Natural killer cell (primary cell): ENCODE results near the gene FAF1. TPM values are rescaled to one million over a fixed set of nuclear protein-coding genes. Genes with fewer than 3 reads are reported as not detected.
A peak's percentile ranks its signal among the peaks of the same experiment; 100 is the strongest.
"Not testable (repeated sequence)": the region's sequence is repeated elsewhere in the genome, so short reads cannot be mapped to it uniquely, and the experiment has no call there.

Experiments
- ATAC-seq, 3 donors: fragments of 150-1000 bp in 2 of 3; fragments of 200-7000 bp in 1 of 3; cut with Tn5 transposase; 1 replicate in 1 of 3; 2 replicates in 2 of 3; pipeline ENCODE4 v1.10.0; 2021; ENCODE audit warnings: mild to moderate bottlenecking in 2 of 3, moderate library complexity in 2 of 3
- DNase-seq, 2 donors: peaks; one replicate each; pipeline versions ENCODE4 v3.0.0 to v3.0.0-alpha.2; 2013 to 2021; ENCODE audit warnings: mixed read lengths in 1 of 2
- H3K27ac ChIP-seq: one replicate; pipeline ENCODE4 v1.5.1; 2013; ENCODE audit warnings: mild to moderate bottlenecking, low read length
- H3K27me3 ChIP-seq: one replicate; pipeline ENCODE4 v1.6.1; 2013; ENCODE audit warnings: low read length; ENCODE audit not compliant: control insufficient read depth, insufficient read depth
- H3K36me3 ChIP-seq: one replicate; pipeline ENCODE4 v1.6.1; 2013; ENCODE audit warnings: low read length; ENCODE audit not compliant: control insufficient read depth, insufficient read depth
- H3K4me1 ChIP-seq: one replicate; pipeline ENCODE4 v1.6.1; 2013; ENCODE audit warnings: low read length; ENCODE audit not compliant: control insufficient read depth, insufficient read depth
- H3K4me3 ChIP-seq: one replicate; pipeline ENCODE4 v1.5.1; 2013; ENCODE audit warnings: low read length
- H3K9me3 ChIP-seq: one replicate; pipeline ENCODE4 v1.6.1; 2013; ENCODE audit warnings: low read length; ENCODE audit not compliant: control insufficient read depth, insufficient read depth
- H3K27ac Mint-ChIP-seq, 2 donors: one replicate each; pipeline ENCODE4 v1.8.0; 2022; ENCODE audit warnings: mild to moderate bottlenecking in 2 of 2, mixed read lengths in 2 of 2, moderate library complexity in 1 of 2
- H3K27me3 Mint-ChIP-seq, 2 donors: one replicate each; pipeline ENCODE4 v1.8.0; 2022; ENCODE audit warnings: low read depth in 2 of 2, mixed read lengths in 2 of 2
- H3K36me3 Mint-ChIP-seq: one replicate; pipeline ENCODE4 v1.8.0; 2022; ENCODE audit warnings: mixed read lengths
- H3K4me1 Mint-ChIP-seq, 2 donors: one replicate each; pipeline ENCODE4 v1.8.0; 2022; ENCODE audit warnings: mixed read lengths in 2 of 2
- H3K4me3 Mint-ChIP-seq: one replicate; pipeline ENCODE4 v1.8.0; 2022; ENCODE audit warnings: mild to moderate bottlenecking, moderate library complexity, mixed read lengths
- H3K9me3 Mint-ChIP-seq, 2 donors: one replicate each; pipeline ENCODE4 v1.8.0; 2022; ENCODE audit warnings: mixed read lengths in 2 of 2
- WGBS: methylation state at CpG from one replicate; pipeline ENCODE4 v1.1.7; 2013; ENCODE audit warnings: missing lambda C conversion rate; ENCODE audit not compliant: insufficient coverage; 5-methylcytosine and 5-hydroxymethylcytosine counted together
- intact Hi-C: fragments of 100-400 bp; cut with micrococcal nuclease; formaldehyde crosslinking; loops from one replicate; pipeline ENCODE4 v1.14.2; 2022
- total RNA-seq, 4 donors: library from RNA; stranded (reverse); fragments of 120-200 nt in 1 of 4; gene quantifications; one replicate each; pipeline versions ENCODE4 v1.2.3 to v1.2.4, GENCODE V29; 2013 to 2022
- TF ChIP-seq, protein P1 (sequence below): fragments of 200-600 bp; IDR thresholded peaks from one replicate; pipeline ENCODE4 v1.8.0; 2022; ENCODE audit warnings: antibody characterized with exemption

FAF1 gene
- total RNA-seq, 3 donors from 2014 or later (not counting 1 experiment from before 2014, with no cell fraction given): 56.8 to 59.7 (median 57.2) TPM

DNA sequence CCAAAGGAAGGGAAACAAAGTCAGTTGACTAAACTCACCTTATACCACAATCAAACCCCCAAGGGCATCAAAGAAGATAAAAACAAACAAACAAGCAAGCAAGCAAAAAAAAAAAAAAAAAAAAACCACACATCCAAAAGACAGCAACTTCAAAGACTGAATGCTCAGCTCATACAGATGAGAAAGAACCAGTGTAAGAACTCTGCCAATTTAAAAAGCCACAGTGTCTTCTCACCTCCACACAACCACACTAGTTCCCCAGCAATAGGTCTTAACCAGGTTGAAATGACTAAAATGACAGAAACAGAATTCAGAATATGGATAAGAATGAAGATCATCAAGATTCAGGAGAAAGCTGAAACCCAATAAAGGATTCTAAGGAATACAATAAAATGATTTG, 193.4 kb downstream of the FAF1 start:
- Mint-ChIP-seq H3K27me3 (no peaks in the 10 kb centered on the region), H3K27ac (peak overlapping the region in 1 of 2 donors; percentile 70), H3K36me3 (no peaks in the 10 kb centered on the region), H3K9me3 (no peaks in the 10 kb centered on the region), H3K4me1 (peaks cover 32 to 37% of the 10 kb centered on the region in 2 donors), H3K4me3 (no peak overlapping the region)
- ATAC-seq: peak in 1 of 3 donors; percentile 55
- intact Hi-C loops: no loop called here
- Histone ChIP-seq H3K27me3 (no peaks in the 10 kb centered on the region), H3K36me3 (no peaks in the 10 kb centered on the region), H3K4me3 (no peak overlapping the region), H3K9me3 (no peaks in the 10 kb centered on the region), H3K4me1 (peaks cover 4% of the 10 kb centered on the region), H3K27ac (no peak overlapping the region)
- no peak for DNase-seq
- TF ChIP-seq, protein P1, sequence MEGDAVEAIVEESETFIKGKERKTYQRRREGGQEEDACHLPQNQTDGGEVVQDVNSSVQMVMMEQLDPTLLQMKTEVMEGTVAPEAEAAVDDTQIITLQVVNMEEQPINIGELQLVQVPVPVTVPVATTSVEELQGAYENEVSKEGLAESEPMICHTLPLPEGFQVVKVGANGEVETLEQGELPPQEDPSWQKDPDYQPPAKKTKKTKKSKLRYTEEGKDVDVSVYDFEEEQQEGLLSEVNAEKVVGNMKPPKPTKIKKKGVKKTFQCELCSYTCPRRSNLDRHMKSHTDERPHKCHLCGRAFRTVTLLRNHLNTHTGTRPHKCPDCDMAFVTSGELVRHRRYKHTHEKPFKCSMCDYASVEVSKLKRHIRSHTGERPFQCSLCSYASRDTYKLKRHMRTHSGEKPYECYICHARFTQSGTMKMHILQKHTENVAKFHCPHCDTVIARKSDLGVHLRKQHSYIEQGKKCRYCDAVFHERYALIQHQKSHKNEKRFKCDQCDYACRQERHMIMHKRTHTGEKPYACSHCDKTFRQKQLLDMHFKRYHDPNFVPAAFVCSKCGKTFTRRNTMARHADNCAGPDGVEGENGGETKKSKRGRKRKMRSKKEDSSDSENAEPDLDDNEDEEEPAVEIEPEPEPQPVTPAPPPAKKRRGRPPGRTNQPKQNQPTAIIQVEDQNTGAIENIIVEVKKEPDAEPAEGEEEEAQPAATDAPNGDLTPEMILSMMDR: no peak

DNA sequence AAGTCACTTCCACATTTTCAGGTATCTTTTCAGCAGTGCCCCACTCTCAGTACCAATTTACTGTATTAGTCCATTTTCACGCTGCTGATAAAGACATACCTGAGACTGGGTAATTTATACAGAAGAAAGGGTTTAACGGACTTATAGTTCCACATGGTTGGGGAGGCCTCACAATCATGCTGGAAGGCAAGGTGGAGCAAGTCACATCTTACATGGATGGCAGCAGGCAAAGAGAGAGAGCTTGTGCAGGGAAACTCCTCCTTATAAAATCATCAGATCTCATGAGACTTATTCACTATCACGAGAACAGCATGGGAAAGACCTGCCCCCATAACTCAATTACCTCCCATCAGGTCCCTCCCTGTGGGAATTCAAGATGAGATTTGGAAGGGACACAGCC, 203.5 kb downstream of the FAF1 start:
- H3K9me3 Mint-ChIP-seq, H3K27me3 ChIP-seq, ATAC-seq, H3K4me3 ChIP-seq, intact Hi-C loops, H3K4me1 ChIP-seq, H3K36me3 ChIP-seq, H3K27ac ChIP-seq, H3K4me3 Mint-ChIP-seq, H3K4me1 Mint-ChIP-seq, H3K27ac Mint-ChIP-seq, DNase-seq, H3K27me3 Mint-ChIP-seq: not testable (repeated sequence)
- peaks cover 13% of the 10 kb centered on the region for H3K9me3 ChIP-seq
- H3K36me3 Mint-ChIP-seq: peaks cover 19% of the 10 kb centered on the region
- 93% methylated on average over 3 of the region's 3 CpGs for WGBS

DNA sequence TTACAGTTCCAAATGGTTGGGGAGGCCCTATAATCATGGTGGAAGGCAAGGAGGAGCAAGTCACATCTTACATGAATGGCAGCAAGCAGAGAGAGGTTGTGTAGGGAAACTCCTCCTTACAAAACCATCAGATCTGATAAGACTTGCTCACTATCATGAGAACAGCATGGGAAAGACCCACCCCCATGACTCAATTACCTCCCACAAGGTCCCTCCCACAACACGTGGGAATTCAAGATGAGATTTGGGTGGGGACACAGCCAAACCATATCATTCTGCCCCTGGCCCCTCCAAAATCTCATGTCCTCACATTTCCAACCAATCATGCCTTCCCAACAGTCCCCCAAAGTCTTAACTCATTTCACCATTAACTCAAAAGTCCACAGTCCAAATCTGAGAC, 205.3 kb downstream of the FAF1 start:
- not testable (repeated sequence) for ATAC-seq, H3K4me1 Mint-ChIP-seq
- H3K36me3 Mint-ChIP-seq: peaks cover 11% of the 10 kb centered on the region

DNA sequence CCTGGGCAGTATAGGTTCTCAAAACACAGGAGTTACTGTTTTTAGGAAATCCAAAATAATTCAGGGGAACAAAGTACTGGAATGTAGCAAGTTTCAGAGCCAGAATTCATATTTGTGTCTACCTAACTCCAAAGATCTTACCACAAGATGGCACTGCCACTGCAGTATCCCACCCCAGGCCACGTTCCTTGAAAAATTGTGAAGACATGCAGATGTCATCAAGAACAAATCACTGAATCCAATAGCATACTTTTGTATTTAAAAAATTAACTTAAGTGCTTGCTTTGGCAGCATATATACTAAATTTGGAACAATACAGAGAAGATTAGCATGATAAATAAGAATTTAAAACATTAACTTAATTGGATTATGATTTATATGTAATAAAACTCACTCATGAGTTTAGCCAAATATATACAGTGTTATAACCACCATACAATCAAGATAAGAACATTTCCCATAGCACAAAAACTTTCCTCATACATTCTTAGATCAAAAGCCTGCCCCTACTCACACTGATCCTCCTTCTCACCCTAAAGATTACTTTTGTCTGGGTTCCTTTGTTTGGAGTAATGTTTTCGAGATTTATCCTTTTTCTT, 209.9 kb downstream of the FAF1 start:
- no peaks in the 10 kb centered on the region for H3K4me1 ChIP-seq
- H3K27me3 ChIP-seq: no peaks in the 10 kb centered on the region
- TF ChIP-seq, protein P1: peak; percentile 12
- Mint-ChIP-seq H3K27ac (no peak overlapping the region), H3K36me3 (no peaks in the 10 kb centered on the region), H3K4me1 (peaks cover 0 to 4% of the 10 kb centered on the region in 2 donors), H3K27me3 (no peaks in the 10 kb centered on the region), H3K9me3 (no peaks in the 10 kb centered on the region), H3K4me3 (no peak overlapping the region)
- 55% methylated on average over 1 of the region's 2 CpGs for WGBS
- no peaks in the 10 kb centered on the region for H3K9me3 ChIP-seq
- no peak overlapping the region for H3K4me3 ChIP-seq
- ATAC-seq: no peak
- intact Hi-C loops: no loop called here
- DNase-seq: peak in 1 of 2 donors; percentile 13
- no peak overlapping the region for H3K27ac ChIP-seq
- H3K36me3 ChIP-seq: no peaks in the 10 kb centered on the region

More for the DNA sequence above, 205.3 kb downstream of the FAF1 start:
- H3K27me3 ChIP-seq, H3K4me1 ChIP-seq, H3K4me3 Mint-ChIP-seq, H3K36me3 ChIP-seq, H3K4me3 ChIP-seq, H3K27me3 Mint-ChIP-seq, intact Hi-C loops, H3K9me3 Mint-ChIP-seq, DNase-seq, H3K27ac ChIP-seq, H3K27ac Mint-ChIP-seq: not testable (repeated sequence)
- H3K9me3 ChIP-seq: peaks cover 13% of the 10 kb centered on the region
- WGBS: 87% methylated on average over 1 of the region's 1 CpG
